ENCODE data around the gene VWA3B.

- TF ChIP-seq EZH2 (IDR thresholded peaks at IDR 0.05; ENCODE audit: borderline replicate concordance, low read depth, low read length, poor library complexity, severe bottlenecking) (no peak), CTCF (conservative IDR thresholded peaks at IDR 0.05; ENCODE audit: low read depth, low read length) (no peak)
Observed at GRCh38 chr2:98332989-98333388, 246.0 kb downstream of the VWA3B start.

Measured in A673 (cell line).